SU-DHL-6 (cell line): ENCODE results near the gene TAT.

Source experiments
- CTCF ChIP-seq: fragments of 200-600 bp; sonication (generic); IDR thresholded peaks from one replicate; pipeline ENCODE4 v1.5.1; 2017; ENCODE audit warnings: antibody characterized with exemption, mild to moderate bottlenecking, low read length, moderate library complexity; ENCODE audit not compliant: insufficient read depth, poor library complexity, severe bottlenecking
- EZH2phosphoT487 ChIP-seq: fragments of 200-600 bp; sonication (generic), shearing (Covaris generic); conservative IDR thresholded peaks from 2 replicates; pipeline ENCODE4 v1.6.1; 2018; ENCODE audit warnings: mild to moderate bottlenecking, antibody characterized with exemption, low read length, moderate library complexity, mixed read lengths

DNA sequence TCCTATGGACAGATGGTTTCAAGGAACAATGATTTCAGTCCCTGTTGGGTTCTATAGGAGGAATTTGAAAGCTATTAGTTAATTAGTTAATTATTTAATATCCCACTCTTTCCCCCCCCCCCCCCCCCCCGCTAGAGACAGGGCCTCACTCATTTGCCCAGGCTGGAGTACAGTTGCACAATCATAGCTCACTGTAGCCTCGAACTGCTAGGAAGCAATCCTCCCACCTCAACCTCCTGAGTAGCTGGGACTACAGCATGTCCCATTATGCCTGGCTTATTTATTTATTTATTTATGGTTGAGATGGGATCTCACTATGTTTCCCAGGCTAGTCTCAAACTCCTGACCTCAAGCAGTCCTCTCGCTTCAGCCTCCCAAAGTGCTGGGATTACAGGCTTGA lies 15.0 kb upstream of the TAT start:
- TF ChIP-seq EZH2phosphoT487: no peak
- no peak for TF ChIP-seq CTCF
